Neutrophil (primary cell): ENCODE results near the gene PPP1R27.
A peak's percentile ranks its signal among the peaks of the same experiment; 100 is the strongest.

Source experiments
- H3K27ac ChIP-seq: fragments of 200-600 bp; sonication (generic); 2 replicates; pipeline ENCODE4 v1.5.1; 2016; ENCODE audit warnings: mild to moderate bottlenecking, moderate library complexity
- H3K27me3 ChIP-seq: fragments of 200-600 bp; sonication (generic); 2 replicates; pipeline ENCODE4 v1.6.0; 2016; ENCODE audit warnings: mild to moderate bottlenecking
- H3K36me3 ChIP-seq: fragments of 200-600 bp; sonication (generic); 2 replicates; pipeline ENCODE4 v1.5.1; 2017
- H3K4me1 ChIP-seq, 2 experiments: fragments of 200-600 bp in 1 of 2; sonication (generic) in 1 of 2; 1 replicate in 1 of 2; 2 replicates in 1 of 2; pipeline versions ENCODE4 v1.5.1 to v1.6.1; 2013 to 2016; ENCODE audit warnings: low read depth in 1 of 2, low read length in 1 of 2, mild to moderate bottlenecking in 1 of 2, moderate library complexity in 1 of 2; ENCODE audit not compliant: control insufficient read depth in 1 of 2, insufficient read depth in 1 of 2
- H3K4me3 ChIP-seq, 2 experiments: fragments of 200-600 bp in 1 of 2; sonication (generic) in 1 of 2; 1 replicate in 1 of 2; 2 replicates in 1 of 2; pipeline ENCODE4 v1.5.1; 2013 to 2016; ENCODE audit warnings: low read depth in 1 of 2, low read length in 1 of 2, mild to moderate bottlenecking in 1 of 2, moderate library complexity in 1 of 2
- H3K9me3 ChIP-seq: fragments of 200-600 bp; sonication (generic); 2 replicates; pipeline ENCODE4 v1.5.1; 2016
- CTCF ChIP-seq: fragments of 200-600 bp; sonication (generic); IDR thresholded peaks from 2 replicates; pipeline ENCODE4 v1.5.1; 2016; ENCODE audit warnings: antibody characterized with exemption

Gene PPP1R27

DNA sequence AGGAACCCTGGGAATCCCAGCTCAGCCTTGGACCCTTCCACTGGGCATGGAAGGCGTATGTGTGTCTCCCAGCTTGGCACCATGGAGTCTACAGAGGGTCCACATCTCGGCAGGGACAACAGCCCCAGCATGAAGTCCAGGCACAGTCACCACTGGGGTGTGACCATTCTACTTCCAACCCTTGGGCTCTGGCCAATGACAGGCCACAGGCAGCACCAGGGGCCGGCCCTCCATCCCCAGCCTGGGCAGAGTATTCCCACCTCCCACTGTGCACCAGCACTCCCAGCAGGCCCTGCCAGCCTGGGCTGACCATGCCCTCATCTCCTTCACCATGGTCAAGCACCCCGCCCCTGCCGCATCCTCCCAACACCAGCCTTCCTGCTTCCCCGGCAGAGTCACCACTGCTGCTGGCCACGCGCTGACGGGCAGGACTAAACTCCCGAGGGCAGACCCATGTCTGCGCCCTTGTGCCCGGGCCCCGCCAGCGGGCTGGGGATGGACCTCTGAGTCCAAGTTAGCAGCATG lies 9.5 kb upstream of the PPP1R27 start:
- H3K4me1 ChIP-seq, result peaks cover 21 to 31% of the 10 kb centered on the region in 2 experiments
- no peak overlapping the region for H3K27ac ChIP-seq
- TF ChIP-seq CTCF, result no peak
- H3K4me3 ChIP-seq, result no peak overlapping the region
- H3K9me3 ChIP-seq, result no peaks in the 10 kb centered on the region
- peaks cover 67% of the 10 kb centered on the region for H3K36me3 ChIP-seq
- H3K27me3 ChIP-seq, result no peaks in the 10 kb centered on the region

DNA sequence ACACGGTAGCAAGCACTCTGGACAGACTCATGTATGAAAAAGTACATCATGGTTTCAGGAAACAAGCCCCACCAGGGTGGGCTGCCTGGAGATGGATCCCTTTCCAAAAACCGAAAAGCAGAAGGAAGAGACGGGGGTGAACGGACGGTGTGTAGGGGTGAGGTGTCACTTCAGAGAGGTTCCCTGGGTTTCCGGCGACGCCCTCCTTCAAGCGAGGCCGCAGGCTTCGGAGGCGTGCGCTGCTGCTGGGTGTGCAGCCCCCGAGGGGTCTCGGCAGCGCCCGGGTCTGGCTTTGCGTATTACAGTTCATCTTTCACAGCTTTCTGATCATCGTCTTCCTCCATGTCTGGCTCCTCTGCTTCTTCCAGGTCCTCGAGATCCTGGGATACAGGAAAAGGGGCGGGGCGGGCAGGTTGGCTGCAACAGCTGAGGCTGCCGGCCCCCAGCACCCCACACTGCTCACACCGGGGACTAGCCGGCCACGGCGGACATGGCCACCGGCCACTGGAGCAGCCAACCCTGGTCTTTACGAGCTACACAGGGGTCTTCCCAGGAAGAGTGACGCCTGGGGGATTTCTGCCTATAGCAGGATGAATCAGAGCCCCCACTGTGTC lies 9.0 kb upstream of the PPP1R27 start:
- Histone ChIP-seq H3K4me3 (no peak overlapping the region), H3K9me3 (no peaks in the 10 kb centered on the region), H3K27me3 (no peaks in the 10 kb centered on the region), H3K4me1 (peaks cover 26 to 37% of the 10 kb centered on the region in 2 experiments), H3K27ac (peak overlapping the region; percentile 33), H3K36me3 (peaks cover 63% of the 10 kb centered on the region)
- TF ChIP-seq CTCF, result no peak

DNA sequence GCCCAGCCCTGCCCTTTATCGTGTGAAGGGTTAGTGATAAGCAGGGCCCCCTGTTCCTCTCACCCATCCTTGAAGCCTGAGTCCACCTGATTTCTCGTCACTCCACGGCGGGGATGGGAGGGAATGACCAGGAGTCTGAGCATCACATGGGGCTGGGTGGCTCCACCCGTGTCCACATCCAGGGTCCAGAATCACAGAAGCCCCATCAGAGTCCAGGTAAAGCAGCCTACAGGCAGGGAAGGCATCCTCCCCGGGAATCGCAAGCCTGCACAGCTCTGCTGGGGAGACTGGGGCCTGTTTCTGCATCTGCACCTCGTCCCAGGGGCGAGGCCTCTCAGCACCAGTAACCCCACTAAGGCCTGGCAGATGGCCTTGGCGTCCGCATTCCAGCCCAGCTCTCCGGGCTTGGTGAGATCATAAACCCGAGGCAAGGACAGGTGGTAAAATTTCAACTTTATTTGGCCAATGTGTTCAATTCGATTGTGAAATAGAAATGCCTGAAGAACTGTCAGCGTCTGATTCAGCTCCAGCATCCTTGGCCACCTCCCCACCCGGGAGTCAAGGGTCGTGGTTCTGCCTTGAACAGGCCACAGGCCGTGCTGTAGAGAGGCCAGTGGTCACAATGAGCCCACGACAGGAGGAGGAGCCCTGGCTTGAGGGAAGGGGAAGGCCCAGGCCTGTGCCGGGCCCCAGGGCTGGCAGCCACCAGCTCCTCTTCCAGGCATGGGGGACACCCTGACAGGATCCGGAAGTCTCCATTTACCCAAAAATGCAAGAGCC lies 8.1 kb upstream of the PPP1R27 start:
- H3K4me1 ChIP-seq, result peaks cover 35 to 46% of the 10 kb centered on the region in 2 experiments
- TF ChIP-seq CTCF, result no peak
- peaks cover 58% of the 10 kb centered on the region for H3K36me3 ChIP-seq
- no peak overlapping the region for H3K4me3 ChIP-seq
- no peaks in the 10 kb centered on the region for H3K27me3 ChIP-seq
- peak overlapping the region; percentile 33 for H3K27ac ChIP-seq
- no peaks in the 10 kb centered on the region for H3K9me3 ChIP-seq

DNA sequence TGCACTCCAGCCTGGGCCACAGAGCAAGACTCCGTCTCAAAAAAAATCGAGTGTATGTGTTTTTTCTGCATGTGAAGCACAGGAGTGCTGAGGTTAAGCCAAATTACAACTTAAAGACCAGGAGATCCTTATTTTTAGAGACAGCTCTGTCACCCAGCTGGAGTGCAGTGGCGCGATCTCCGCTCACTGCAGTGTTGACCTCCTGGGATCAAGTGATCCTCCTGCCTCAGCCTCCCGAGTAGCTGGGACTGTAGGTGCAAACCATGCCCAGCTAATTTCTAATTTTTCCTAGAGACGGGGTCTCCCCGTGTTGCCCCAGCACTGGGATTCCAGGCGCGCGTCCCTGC lies 7.5 kb upstream of the PPP1R27 start:
- H3K27me3 ChIP-seq, result no peaks in the 10 kb centered on the region
- H3K36me3 ChIP-seq, result peaks cover 53% of the 10 kb centered on the region
- H3K4me3 ChIP-seq, result no peak overlapping the region
- no peak for TF ChIP-seq CTCF
- no peak overlapping the region for H3K27ac ChIP-seq
- H3K9me3 ChIP-seq, result no peaks in the 10 kb centered on the region
- H3K4me1 ChIP-seq, result peaks cover 41 to 51% of the 10 kb centered on the region in 2 experiments

GRCh38 chr17:81841866-81842265 lies 7.0 kb upstream of the PPP1R27 start:
- TF ChIP-seq CTCF, result no peak
- Histone ChIP-seq H3K4me3 (no peak overlapping the region), H3K36me3 (peaks cover 48% of the 10 kb centered on the region), H3K4me1 (peaks cover 46 to 56% of the 10 kb centered on the region in 2 experiments), H3K9me3 (no peaks in the 10 kb centered on the region), H3K27me3 (no peaks in the 10 kb centered on the region), H3K27ac (no peak overlapping the region)
